Breast epithelium (tissue), 3 donors: Measurements from ENCODE around the gene TNNT2.

Source experiments
- POLR2AphosphoS5 ChIP-seq, 3 donors: sonication (generic); formaldehyde crosslinking; IDR thresholded peaks; one replicate each; pipeline ENCODE4 v1.6.1; 2017; ENCODE audit warnings: antibody characterized with exemption in 3 of 3
- TF ChIP-seq, protein P1 (sequence below), 3 donors: fragments of 450-650 bp; IDR thresholded peaks; one replicate each; pipeline ENCODE4 v1.5.1; 2016 to 2017; ENCODE audit warnings: antibody characterized with exemption in 3 of 3, mild to moderate bottlenecking in 3 of 3, moderate library complexity in 3 of 3

DNA sequence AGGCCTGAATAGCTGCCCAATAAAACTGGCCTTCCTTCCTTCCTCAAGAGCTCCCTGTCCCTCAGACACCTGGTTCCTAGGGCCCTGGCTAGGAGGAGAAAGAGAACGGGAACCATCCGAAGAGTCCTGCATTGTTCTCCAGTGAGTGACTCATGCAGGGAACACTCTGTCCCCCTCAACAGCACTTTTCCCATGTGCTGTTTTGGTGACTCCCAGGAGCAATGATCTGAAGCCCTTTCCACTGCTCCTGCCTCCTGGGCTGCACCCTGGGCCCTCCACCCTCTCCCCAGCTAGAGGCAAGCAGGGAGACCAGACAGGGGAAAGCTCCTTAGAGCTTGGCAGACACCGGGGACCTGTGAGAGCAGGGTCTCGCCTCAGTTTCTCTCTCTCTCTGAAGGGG, 18.9 kb downstream of the TNNT2 start:
- TF ChIP-seq, protein P1, sequence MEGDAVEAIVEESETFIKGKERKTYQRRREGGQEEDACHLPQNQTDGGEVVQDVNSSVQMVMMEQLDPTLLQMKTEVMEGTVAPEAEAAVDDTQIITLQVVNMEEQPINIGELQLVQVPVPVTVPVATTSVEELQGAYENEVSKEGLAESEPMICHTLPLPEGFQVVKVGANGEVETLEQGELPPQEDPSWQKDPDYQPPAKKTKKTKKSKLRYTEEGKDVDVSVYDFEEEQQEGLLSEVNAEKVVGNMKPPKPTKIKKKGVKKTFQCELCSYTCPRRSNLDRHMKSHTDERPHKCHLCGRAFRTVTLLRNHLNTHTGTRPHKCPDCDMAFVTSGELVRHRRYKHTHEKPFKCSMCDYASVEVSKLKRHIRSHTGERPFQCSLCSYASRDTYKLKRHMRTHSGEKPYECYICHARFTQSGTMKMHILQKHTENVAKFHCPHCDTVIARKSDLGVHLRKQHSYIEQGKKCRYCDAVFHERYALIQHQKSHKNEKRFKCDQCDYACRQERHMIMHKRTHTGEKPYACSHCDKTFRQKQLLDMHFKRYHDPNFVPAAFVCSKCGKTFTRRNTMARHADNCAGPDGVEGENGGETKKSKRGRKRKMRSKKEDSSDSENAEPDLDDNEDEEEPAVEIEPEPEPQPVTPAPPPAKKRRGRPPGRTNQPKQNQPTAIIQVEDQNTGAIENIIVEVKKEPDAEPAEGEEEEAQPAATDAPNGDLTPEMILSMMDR (IDR thresholded peaks at IDR 0.05) = no peak
- no peak for TF ChIP-seq POLR2AphosphoS5 (IDR thresholded peaks at IDR 0.05)
